HAP-1 (cell line): ENCODE results near the gene TAF15.

Experiments used
- DNase-seq, 2 experiments: peaks; one replicate each; pipeline ENCODE4 v3.0.0-alpha.2; 2016 to 2020; ENCODE audit warnings: low spot score in 2 of 2
- H3K27me3 ChIP-seq: fragments of 250-450 bp; sonication (Bioruptor Pico); 2 replicates; pipeline ENCODE4 v1.5.1; 2020; ENCODE audit warnings: low read depth, mild to moderate bottlenecking, moderate library complexity
- H3K36me3 ChIP-seq: fragments of 250-450 bp; sonication (Bioruptor Pico); replicated peaks from 2 replicates; pipeline ENCODE4 v1.5.1; 2020; ENCODE audit warnings: mild to moderate bottlenecking
- H3K4me1 ChIP-seq: fragments of 250-450 bp; sonication (Bioruptor Pico); 2 replicates; pipeline ENCODE4 v1.5.1; 2020; ENCODE audit warnings: mild to moderate bottlenecking
- H3K4me3 ChIP-seq: fragments of 250-450 bp; sonication (Bioruptor Pico); 2 replicates; pipeline ENCODE4 v1.5.1; 2020; ENCODE audit warnings: mild to moderate bottlenecking, moderate library complexity
- H3K9me3 ChIP-seq: fragments of 250-450 bp; sonication (Bioruptor Pico); 2 replicates; pipeline ENCODE4 v1.5.1; 2020; ENCODE audit warnings: mild to moderate bottlenecking, moderate library complexity
- in situ Hi-C: fragments of 300-500 bp; cut with MboI; formaldehyde crosslinking; loops from 3 replicates; pipeline ENCODE4 v1.14.3; 2020; ENCODE audit warnings: low sequenced_read_pairs, inconsistent platforms, mixed read lengths

TAF15 gene

DNA sequence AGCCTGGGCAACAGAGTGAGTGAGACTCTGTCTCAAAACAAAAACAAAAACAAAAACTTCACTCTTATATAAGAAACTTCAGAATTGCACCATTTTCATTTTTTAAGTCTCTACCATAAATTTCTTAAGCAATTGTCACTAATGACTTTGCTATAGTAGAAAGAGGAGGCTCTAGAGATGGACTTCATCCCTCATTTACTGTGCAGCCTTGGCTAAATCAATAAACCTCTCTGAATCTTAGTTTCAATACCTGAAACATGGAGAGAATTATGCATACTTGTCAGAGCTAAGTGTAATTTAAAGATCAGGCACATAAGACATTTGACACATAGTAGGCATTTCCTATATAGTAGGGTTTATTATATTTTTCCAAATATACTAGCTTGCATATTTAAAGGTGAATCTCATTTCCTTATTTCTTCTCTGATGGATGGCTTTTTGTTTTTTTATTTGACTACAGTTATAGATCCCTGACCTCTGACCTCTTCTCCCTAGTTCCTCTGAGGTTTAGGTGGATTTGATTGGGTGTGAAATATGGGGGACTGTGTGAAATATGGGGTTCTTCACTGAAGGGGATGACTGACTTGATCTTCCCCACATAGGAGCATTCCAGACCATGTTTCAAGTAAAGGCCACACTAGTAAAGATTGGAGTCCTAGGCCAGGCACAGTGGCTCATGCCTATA, 68.2 kb downstream of the TAF15 start:
- Histone ChIP-seq H3K9me3 (no peaks in the 10 kb centered on the region), H3K27me3 (no peaks in the 10 kb centered on the region), H3K4me3 (no peak overlapping the region), H3K36me3 (no peaks in the 10 kb centered on the region), H3K4me1 (no peaks in the 10 kb centered on the region)
- in situ Hi-C loops: no loop called here
- no peak for DNase-seq

GRCh38 chr17:35878361-35878760, 69.1 kb downstream of the TAF15 start:
- H3K4me3 ChIP-seq: no peak overlapping the region
- no peaks in the 10 kb centered on the region for H3K4me1 ChIP-seq
- no peaks in the 10 kb centered on the region for H3K27me3 ChIP-seq
- DNase-seq: no peak
- no peaks in the 10 kb centered on the region for H3K36me3 ChIP-seq
- in situ Hi-C loops: no loop called here
- H3K9me3 ChIP-seq: no peaks in the 10 kb centered on the region

GRCh38 chr17:35879773-35880654, 70.7 kb downstream of the TAF15 start, which contains the start of gene CCL5:
Gene CCL5, minus strand, starts transcription at chr17:35880360.
- Histone ChIP-seq H3K4me1 (no peaks in the 10 kb centered on the region), H3K9me3 (no peaks in the 10 kb centered on the region), H3K36me3 (no peaks in the 10 kb centered on the region), H3K4me3 (no peak within 1 kb of the TSS), H3K27me3 (no peaks in the 10 kb centered on the region)
- no peak for DNase-seq
- in situ Hi-C loops: no loop called here

DNA sequence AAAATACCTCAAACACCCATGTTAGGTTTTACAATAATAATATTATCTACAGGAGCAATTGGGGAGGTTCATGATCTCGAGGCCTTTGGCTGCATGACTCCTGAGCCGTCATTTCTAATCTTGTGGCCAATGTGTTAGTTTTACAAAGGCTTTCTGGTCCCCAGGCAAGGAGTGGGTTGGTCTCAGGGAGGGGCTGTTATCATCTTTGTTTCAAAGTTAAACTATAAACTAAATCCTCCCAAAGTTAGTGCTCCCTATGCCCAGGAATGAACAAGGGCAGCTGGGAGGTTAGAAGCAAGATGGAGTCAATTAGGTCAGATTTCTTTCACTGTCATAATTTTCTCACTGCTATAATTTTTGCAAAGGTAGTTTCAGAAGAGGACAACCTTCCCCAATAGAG, 80.0 kb downstream of the TAF15 start:
- Histone ChIP-seq H3K4me1 (peaks cover 6% of the 10 kb centered on the region; the same call in 1 of the 2 replicates), H3K9me3 (no peaks in the 10 kb centered on the region), H3K27me3 (no peaks in the 10 kb centered on the region), H3K36me3 (no peaks in the 10 kb centered on the region), H3K4me3 (no peak overlapping the region)
- DNase-seq: no peak
- in situ Hi-C loops: no loop called here

DNA sequence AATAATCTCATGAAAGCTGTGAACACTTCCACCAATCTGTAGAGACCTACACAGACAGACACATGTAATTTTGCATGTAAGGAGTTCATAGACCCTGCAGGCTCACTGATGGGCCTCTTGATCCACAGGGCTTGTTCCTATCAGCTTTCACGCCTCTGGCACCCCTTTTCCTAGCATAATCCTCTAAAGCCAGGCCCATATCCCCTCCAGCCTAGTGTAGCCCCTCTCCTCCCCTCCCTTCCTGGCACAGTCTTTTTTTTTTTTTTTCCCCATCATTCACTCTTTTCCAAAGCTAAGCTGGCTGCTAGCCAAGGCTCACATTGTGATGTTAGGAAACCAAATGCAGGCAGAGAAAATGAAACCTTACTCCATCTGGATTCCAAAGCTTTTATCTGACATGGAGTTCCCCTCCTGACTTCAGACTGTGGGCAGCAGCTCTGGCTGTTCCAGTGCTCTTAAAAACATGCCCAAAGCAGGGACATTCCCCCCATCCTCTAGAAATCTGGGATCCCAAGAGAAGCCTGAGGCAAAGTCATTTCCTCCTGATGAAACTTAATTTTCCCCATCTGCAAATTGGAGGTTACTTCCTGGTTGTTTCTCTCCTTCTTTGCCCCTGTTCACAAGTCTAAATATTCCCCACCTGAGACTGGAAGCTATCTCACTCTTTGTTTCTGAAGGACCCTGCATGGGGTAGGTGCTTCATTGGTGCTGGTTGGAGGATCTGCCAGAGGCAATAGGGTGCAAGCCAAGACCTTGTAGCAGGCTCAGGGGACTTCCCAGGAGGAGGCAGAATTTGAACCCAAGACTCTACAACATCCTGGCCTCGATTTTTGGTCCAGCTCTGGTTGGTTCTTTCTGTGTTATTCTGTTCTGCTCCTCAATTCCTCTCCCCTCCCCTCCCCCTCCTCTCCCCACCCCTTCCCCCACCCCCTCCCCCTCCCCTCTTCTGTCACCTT, 80.8 kb downstream of the TAF15 start:
- H3K36me3 ChIP-seq: no peaks in the 10 kb centered on the region
- no peaks in the 10 kb centered on the region for H3K9me3 ChIP-seq
- H3K27me3 ChIP-seq: no peaks in the 10 kb centered on the region
- in situ Hi-C loops: no loop called here
- peaks cover 6% of the 10 kb centered on the region; the same call in 1 of the 2 replicates for H3K4me1 ChIP-seq
- DNase-seq: peak in 1 of 2 experiments; percentile 59
- no peak overlapping the region for H3K4me3 ChIP-seq

GRCh38 chr17:35890774-35891155, 81.5 kb downstream of the TAF15 start:
- in situ Hi-C loops: no loop called here
- DNase-seq: no peak
- Histone ChIP-seq H3K36me3 (no peaks in the 10 kb centered on the region), H3K9me3 (no peaks in the 10 kb centered on the region), H3K4me1 (peaks cover 6% of the 10 kb centered on the region; the same call in 1 of the 2 replicates), H3K4me3 (no peak overlapping the region), H3K27me3 (no peaks in the 10 kb centered on the region)

DNA sequence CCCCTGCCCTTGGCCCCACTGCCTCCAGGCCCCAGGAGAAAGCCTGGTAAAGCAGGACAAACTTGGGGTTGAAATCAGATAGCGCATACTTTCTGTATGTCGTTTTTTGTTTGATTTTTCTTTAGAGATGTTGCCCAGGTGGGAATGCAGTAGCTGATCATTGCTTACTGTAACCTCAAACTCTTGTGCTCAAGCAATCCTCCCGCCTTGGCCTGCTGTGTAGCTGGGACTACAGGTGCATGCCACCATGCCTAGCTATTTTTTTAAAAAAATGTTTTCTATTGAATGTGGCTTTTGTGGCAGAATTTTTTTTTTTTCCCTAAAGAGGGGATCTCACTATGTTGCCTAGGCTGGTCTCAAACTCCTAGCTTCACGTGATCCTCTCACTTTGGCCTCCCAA, 82.0 kb downstream of the TAF15 start:
- DNase-seq: no peak
- in situ Hi-C loops: no loop called here
- H3K9me3 ChIP-seq: no peaks in the 10 kb centered on the region
- no peak overlapping the region for H3K4me3 ChIP-seq
- H3K27me3 ChIP-seq: no peaks in the 10 kb centered on the region
- H3K36me3 ChIP-seq: no peaks in the 10 kb centered on the region
- peaks cover 6% of the 10 kb centered on the region; the same call in 1 of the 2 replicates for H3K4me1 ChIP-seq

DNA sequence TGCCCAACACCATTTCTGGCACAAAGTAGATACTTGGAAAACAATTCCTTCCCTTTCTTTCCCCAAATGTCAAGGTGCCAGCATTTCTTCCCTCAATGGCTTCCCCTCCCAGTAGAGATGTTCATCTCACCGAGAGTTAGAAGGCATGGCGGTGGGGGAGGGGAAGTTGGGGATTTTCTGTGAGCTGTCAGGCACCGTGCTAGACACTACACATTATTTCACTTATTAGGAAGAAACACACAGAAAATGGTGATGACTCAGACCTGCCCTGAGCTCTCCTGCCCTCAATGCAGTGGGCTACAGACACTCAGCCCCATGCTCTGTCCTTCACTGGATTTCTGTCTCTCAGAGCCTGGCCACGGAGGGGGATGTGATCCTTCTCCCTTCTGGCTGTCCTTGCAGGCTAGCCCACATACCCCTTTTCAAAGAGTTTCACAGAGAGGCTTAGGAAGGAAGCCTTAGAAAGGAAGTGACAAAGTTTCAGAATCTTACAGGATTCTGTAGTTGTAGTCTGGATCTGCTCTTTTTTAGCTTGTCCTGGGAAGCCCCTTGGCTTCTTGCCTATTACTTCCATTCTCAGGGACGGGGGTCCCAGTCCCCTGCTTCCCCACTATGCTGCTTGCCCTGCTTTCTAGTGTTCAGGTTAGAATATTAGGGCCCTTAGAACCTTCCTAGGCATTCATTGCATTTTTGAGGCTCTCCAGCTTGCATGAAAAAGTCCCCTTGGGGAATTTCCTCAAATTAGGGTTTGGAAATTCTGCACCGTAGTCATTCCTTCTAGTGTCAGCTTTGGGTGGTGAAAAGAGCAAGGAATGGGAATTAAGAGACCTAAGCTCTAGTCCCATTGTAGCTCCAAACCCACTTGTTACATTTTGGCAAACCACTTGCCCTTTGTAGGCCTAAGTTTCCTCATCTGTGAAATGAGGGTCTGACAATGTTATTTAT, 83.1 kb downstream of the TAF15 start:
- Histone ChIP-seq H3K27me3 (no peaks in the 10 kb centered on the region), H3K36me3 (no peaks in the 10 kb centered on the region), H3K9me3 (no peaks in the 10 kb centered on the region), H3K4me3 (no peak overlapping the region), H3K4me1 (peaks cover 6% of the 10 kb centered on the region; the same call in 1 of the 2 replicates)
- in situ Hi-C loops: no loop called here
- DNase-seq: no peak

- Histone ChIP-seq H3K4me1 (peaks cover 6% of the 10 kb centered on the region; the same call in 1 of the 2 replicates), H3K27me3 (no peaks in the 10 kb centered on the region), H3K36me3 (no peaks in the 10 kb centered on the region), H3K9me3 (no peaks in the 10 kb centered on the region), H3K4me3 (no peak overlapping the region)
- in situ Hi-C loops: no loop called here
- no peak for DNase-seq
Observed at GRCh38 chr17:35893751-35894150, 84.5 kb downstream of the TAF15 start.

- no peaks in the 10 kb centered on the region for H3K9me3 ChIP-seq
- in situ Hi-C loops: no loop called here
- no peak overlapping the region for H3K4me3 ChIP-seq
- no peak for DNase-seq
- no peaks in the 10 kb centered on the region for H3K36me3 ChIP-seq
- H3K4me1 ChIP-seq: peaks cover 6% of the 10 kb centered on the region; the same call in 1 of the 2 replicates
- no peaks in the 10 kb centered on the region for H3K27me3 ChIP-seq
Observed at GRCh38 chr17:35894206-35894605, 84.9 kb downstream of the TAF15 start.

DNA sequence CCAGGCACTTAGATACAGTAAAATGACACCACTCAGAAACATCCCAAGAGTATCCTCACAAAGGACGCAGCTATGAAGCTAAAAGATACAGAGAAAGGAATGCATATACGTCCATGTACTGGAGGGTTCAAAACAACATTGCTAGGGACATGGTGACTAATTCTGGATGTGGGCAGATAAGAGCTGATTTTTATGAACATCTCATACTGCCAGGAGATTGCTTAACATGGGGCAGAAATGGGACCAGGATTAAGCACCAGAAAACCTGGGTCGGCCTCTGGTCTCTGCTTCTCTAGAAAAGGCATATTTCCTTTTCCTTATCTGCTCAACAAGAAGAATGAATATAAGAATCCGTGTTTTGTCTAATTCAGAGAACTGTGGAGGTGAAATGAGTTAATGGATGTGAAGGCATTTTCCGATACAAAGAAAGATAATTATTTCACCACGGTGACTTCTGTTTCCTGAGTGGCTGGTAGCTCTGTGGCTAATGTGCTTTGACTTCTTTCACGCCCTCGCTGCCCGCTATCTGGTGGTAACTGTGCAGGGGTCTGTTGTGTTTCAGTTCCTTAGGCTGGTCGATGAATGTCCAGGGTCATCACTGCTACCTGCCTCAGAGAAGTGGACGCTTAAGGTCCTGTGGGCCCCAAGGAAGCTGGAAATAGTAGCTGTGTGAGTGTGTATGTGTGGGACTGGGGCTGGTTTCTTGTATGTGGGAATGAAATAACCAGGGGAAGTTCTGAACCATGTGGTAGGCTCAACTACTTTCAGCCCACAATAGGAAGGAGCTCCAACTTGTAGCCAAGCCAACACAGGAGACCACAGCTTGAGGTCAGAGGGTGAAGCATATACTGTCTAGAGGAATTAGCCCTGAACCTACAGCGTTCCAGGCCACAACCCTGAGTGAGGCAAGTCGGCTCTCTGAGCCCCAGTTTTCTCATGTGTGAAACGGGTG, 86.6 kb downstream of the TAF15 start:
- Histone ChIP-seq H3K9me3 (no peaks in the 10 kb centered on the region), H3K4me1 (no peaks in the 10 kb centered on the region), H3K36me3 (no peaks in the 10 kb centered on the region), H3K4me3 (no peak overlapping the region), H3K27me3 (no peaks in the 10 kb centered on the region)
- no peak for DNase-seq
- in situ Hi-C loops: no loop called here
